Small intestine (tissue), 7 donors: Measurements from ENCODE around the gene AKAP9. TPM values are rescaled to one million over a fixed set of nuclear protein-coding genes. Genes with fewer than 3 reads are reported as not detected.
"Not testable (repeated sequence)": the region's sequence is repeated elsewhere in the genome, so short reads cannot be mapped to it uniquely, and the experiment has no call there.

ENCODE experiments used
- DNase-seq, 2 donors: peaks; one replicate each; pipeline versions ENCODE4 v3.0.0 to v3.0.0-alpha.2; 2013
- FAIRE-seq: peaks from 2 replicates; lab custom pipeline; 2012; peaks lifted over from hg19 to GRCh38; lab: Jason Lieb, UNC
- H3K27ac ChIP-seq, 3 donors: one replicate each; pipeline ENCODE4 v1.5.1; 2013; ENCODE audit warnings: low read length in 2 of 3, mild to moderate bottlenecking in 2 of 3, control low read depth in 1 of 3, inconsistent platforms in 1 of 3, low read depth in 1 of 3, moderate library complexity in 1 of 3
- H3K27me3 ChIP-seq, 3 donors: one replicate each; pipeline ENCODE4 v1.6.1; 2013; ENCODE audit warnings: low read length in 3 of 3, inconsistent platforms in 1 of 3; ENCODE audit not compliant: control insufficient read depth in 3 of 3, insufficient read depth in 3 of 3
- H3K36me3 ChIP-seq, 3 donors: one replicate each; pipeline ENCODE4 v1.6.1; 2013; ENCODE audit warnings: low read length in 3 of 3, inconsistent platforms in 1 of 3, low read depth in 1 of 3, mild to moderate bottlenecking in 1 of 3, moderate library complexity in 1 of 3; ENCODE audit not compliant: control insufficient read depth in 3 of 3, insufficient read depth in 2 of 3
- H3K4me1 ChIP-seq, 3 donors: one replicate each; pipeline ENCODE4 v1.6.1; 2013; ENCODE audit warnings: low read length in 2 of 3, inconsistent platforms in 1 of 3, low read depth in 1 of 3, mild to moderate bottlenecking in 1 of 3, moderate library complexity in 1 of 3; ENCODE audit not compliant: control insufficient read depth in 3 of 3, insufficient read depth in 2 of 3
- H3K4me3 ChIP-seq, 3 donors: one replicate each; pipeline ENCODE4 v1.5.1; 2013; ENCODE audit warnings: low read length in 3 of 3, control low read depth in 1 of 3, inconsistent platforms in 1 of 3, low read depth in 1 of 3, mild to moderate bottlenecking in 1 of 3, moderate library complexity in 1 of 3
- H3K9me3 ChIP-seq, 2 donors: one replicate each; pipeline ENCODE4 v1.6.1; 2013; ENCODE audit warnings: low read depth in 1 of 2, low read length in 1 of 2; ENCODE audit not compliant: control insufficient read depth in 2 of 2, insufficient read depth in 1 of 2
- WGBS, 3 donors: extraction: QIAGEN DNeasy Blood & Tissue Kit; methylation state at CpG; one replicate each; pipeline ENCODE4 v1.1.7; 2013; 5-methylcytosine and 5-hydroxymethylcytosine counted together
- polyA plus RNA-seq, 4 donors: library from polyadenylated mRNA; stranded (reverse) in 3 of 4; unstranded in 1 of 4; fragments of 200-250 nt in 3 of 4; fragments of 120-200 nt in 1 of 4; gene quantifications; one replicate each; pipeline versions ENCODE4 v1.2.1 to v1.2.3, GENCODE V29; 2013
- donor health status: healthy with polysubstance abuse.
- donor health status: control.
- donor health status: control.
- donor health status: Bipolar disorder and iron deficiency.
- donor health status: healthy.

AKAP9 gene
- polyA plus RNA-seq, 4 donors = 22.1 to 118 (median 60.1) TPM

- Histone ChIP-seq H3K27me3 (no peaks in the 10 kb centered on the region), H3K4me3 (no peak overlapping the region), H3K36me3 (peaks cover 0 to 10% (median 0%) of the 10 kb centered on the region in 3 donors), H3K27ac (no peak overlapping the region), H3K4me1 (peaks cover 0 to 6% (median 3%) of the 10 kb centered on the region in 3 donors), H3K9me3 (no peaks in the 10 kb centered on the region)
- FAIRE-seq = no peak
- WGBS, 3 donors = 93 to 100% (median 100%) methylated on average over 1 of the region's 1 CpG
- DNase-seq = no peak
These were observed 8.8 kb downstream of the AKAP9 start for GRCh38 chr7:91949221-91950009.

GRCh38 chr7:91953618-91954017 lies 13.0 kb downstream of the AKAP9 start:
- no peaks in the 10 kb centered on the region for H3K4me1 ChIP-seq
- H3K27ac ChIP-seq = no peak overlapping the region
- H3K36me3 ChIP-seq = peaks cover 0 to 9% (median 0%) of the 10 kb centered on the region in 3 donors
- no peak overlapping the region for H3K4me3 ChIP-seq
- 88 to 91% (median 88%) methylated on average over 3 of the region's 3 CpGs for WGBS, 3 donors
- peak in 1 of 2 donors; percentile 15 for DNase-seq
- FAIRE-seq = no peak
- no peaks in the 10 kb centered on the region for H3K27me3 ChIP-seq
- no peaks in the 10 kb centered on the region for H3K9me3 ChIP-seq

DNA sequence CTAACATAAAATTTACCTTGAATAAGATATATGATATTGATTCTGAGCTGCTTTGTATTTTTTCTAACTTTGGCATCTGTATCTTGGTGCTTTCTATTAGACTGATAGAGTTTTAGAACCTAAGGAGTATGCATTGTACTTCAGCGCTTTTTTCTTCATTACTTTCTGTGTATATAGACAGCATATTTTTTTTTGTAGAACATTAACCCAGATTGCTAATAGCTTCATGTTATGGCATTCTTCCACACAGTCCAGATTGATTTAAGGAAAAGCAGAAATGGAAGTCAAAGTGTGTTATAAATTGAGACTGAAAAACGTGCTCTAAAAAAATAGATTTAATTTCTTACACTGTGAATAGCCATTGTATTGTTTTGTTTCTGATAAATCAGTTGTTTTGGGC lies 15.8 kb downstream of the AKAP9 start:
- FAIRE-seq = peak; percentile 85
- 82 to 89% (median 86%) methylated on average over 2 of the region's 2 CpGs for WGBS, 3 donors

GRCh38 chr7:91957232-91957631 lies 16.6 kb downstream of the AKAP9 start:
- DNase-seq (no peak), FAIRE-seq (peak; percentile 90)
- H3K27me3 ChIP-seq = no peaks in the 10 kb centered on the region
- H3K4me1 ChIP-seq = no peaks in the 10 kb centered on the region
- H3K27ac ChIP-seq = no peak overlapping the region
- H3K9me3 ChIP-seq = peaks cover 0 to 3% of the 10 kb centered on the region in 2 donors
- no peak overlapping the region for H3K4me3 ChIP-seq
- WGBS, 3 donors = 94 to 100% (median 96%) methylated on average over 1 of the region's 1 CpG
- H3K36me3 ChIP-seq = peaks cover 0 to 11% (median 0%) of the 10 kb centered on the region in 3 donors

More for the DNA sequence above, 15.8 kb downstream of the AKAP9 start:
- not testable (repeated sequence) for H3K4me1 ChIP-seq, H3K9me3 ChIP-seq, H3K27me3 ChIP-seq, H3K4me3 ChIP-seq, H3K27ac ChIP-seq, DNase-seq
- H3K36me3 ChIP-seq = peaks cover 0 to 11% (median 0%) of the 10 kb centered on the region in 3 donors

DNA sequence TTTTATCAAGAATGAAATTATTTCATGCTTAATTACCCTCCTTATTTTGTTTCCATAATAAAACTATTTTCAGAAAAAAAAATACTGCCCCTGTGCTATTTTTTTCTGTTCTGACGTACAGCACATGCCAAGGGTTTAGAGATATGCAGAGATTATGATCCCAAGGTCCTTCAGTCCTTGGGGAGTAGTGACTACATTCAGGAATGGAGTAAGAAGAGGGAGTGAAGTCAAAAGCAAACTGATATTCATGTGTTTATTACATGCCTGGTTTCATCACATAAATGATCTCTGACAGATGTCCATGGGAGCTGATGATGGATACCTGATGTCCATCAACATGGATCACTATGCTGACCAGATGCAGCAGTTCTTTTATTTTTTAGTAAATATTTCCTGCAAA lies 17.2 kb downstream of the AKAP9 start:
- H3K4me3 ChIP-seq = no peak overlapping the region
- FAIRE-seq = no peak
- peaks cover 0 to 3% of the 10 kb centered on the region in 2 donors for H3K9me3 ChIP-seq
- no peaks in the 10 kb centered on the region for H3K4me1 ChIP-seq
- H3K27me3 ChIP-seq = no peaks in the 10 kb centered on the region
- WGBS, 3 donors = 50 to 74% (median 73%) methylated on average over 1 of the region's 1 CpG
- H3K36me3 ChIP-seq = peaks cover 0 to 11% (median 0%) of the 10 kb centered on the region in 3 donors
- DNase-seq = no peak
- no peak overlapping the region for H3K27ac ChIP-seq

DNA sequence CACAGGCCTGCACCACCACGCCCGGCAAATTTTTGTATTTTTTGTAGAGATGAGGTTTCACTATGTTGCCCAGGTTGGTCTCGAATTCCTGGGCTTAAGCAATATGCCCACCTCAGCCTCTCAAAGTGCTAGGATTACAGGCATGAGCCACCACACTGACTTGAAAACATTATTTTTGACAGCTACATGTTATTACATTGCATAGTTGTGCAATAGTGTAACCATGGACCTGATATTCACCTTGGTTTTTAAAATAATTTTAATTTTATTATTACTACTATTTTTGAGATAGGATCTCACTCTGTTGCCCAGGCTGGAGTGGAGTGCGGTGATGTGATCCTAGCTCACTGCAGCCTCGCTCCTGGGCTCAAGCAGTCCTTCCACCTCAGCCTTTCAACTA lies 18.4 kb downstream of the AKAP9 start:
- Histone ChIP-seq H3K27ac (no peak overlapping the region), H3K9me3 (peaks cover 0 to 3% of the 10 kb centered on the region in 2 donors), H3K36me3 (peaks cover 0 to 11% (median 0%) of the 10 kb centered on the region in 3 donors), H3K4me3 (no peak overlapping the region), H3K27me3 (no peaks in the 10 kb centered on the region), H3K4me1 (no peaks in the 10 kb centered on the region)
- 58 to 74% (median 74%) methylated on average over 5 of the region's 5 CpGs for WGBS, 3 donors
- DNase-seq = no peak
- no peak for FAIRE-seq

GRCh38 chr7:91961816-91962215 lies 21.2 kb downstream of the AKAP9 start:
- no peaks in the 10 kb centered on the region for H3K27me3 ChIP-seq
- FAIRE-seq = no peak

GRCh38 chr7:91962419-91962818 lies 21.8 kb downstream of the AKAP9 start:
- H3K9me3 ChIP-seq = peaks cover 0 to 3% of the 10 kb centered on the region in 2 donors
- no peaks in the 10 kb centered on the region for H3K27me3 ChIP-seq
- DNase-seq = no peak
- H3K27ac ChIP-seq = no peak overlapping the region
- no peak overlapping the region for H3K4me3 ChIP-seq
- no peaks in the 10 kb centered on the region for H3K4me1 ChIP-seq
- peaks cover 0 to 7% (median 0%) of the 10 kb centered on the region in 3 donors for H3K36me3 ChIP-seq
- WGBS, 3 donors = 90 to 95% (median 91%) methylated on average over 3 of the region's 3 CpGs
- no peak for FAIRE-seq

More at GRCh38 chr7:91961816-91962215, 21.2 kb downstream of the AKAP9 start:
- 95 to 98% (median 96%) methylated on average over 2 of the region's 2 CpGs for WGBS, 3 donors
- H3K27ac ChIP-seq = no peak overlapping the region
- peaks cover 0 to 3% of the 10 kb centered on the region in 2 donors for H3K9me3 ChIP-seq
- H3K4me3 ChIP-seq = no peak overlapping the region
- H3K4me1 ChIP-seq = no peaks in the 10 kb centered on the region
- no peak for DNase-seq
- H3K36me3 ChIP-seq = peaks cover 0 to 7% (median 0%) of the 10 kb centered on the region in 3 donors
